K562 (cell line): ENCODE results near the gene RALB. TPM values are rescaled to one million over a fixed set of nuclear protein-coding genes. Genes with fewer than 3 reads are reported as not detected.

Experiments
- ATAC-seq: fragments of 200-7000 bp; cut with Tn5 transposase; 3 replicates; pipeline ENCODE4 v1.9.1; 2020; ENCODE audit warnings: moderate library complexity
- BruUV-seq: library from RNA; stranded (reverse); fragments of 400-500 nt; replicated peaks from 2 replicates; lab custom pipeline; 2021; lab: Mats Ljungman, UMichigan
- CTCF ChIA-PET: fragments of 300-600 bp; formaldehyde crosslinking; extraction: SDS; loops from one replicate; lab custom pipeline; 2021; ENCODE audit warnings: low intra/inter-chr PET ratio; lab: Yijun Ruan, JAX
- POLR2A ChIA-PET: fragments of 300-600, 350-650 bp; sonication (Branson Sonifier 250); formaldehyde crosslinking; extraction: SDS; loops from one replicate; lab custom pipeline; 2021; ENCODE audit warnings: antibody characterized with exemption, inconsistent platforms; lab: Yijun Ruan, JAX
- DNase-seq, 4 experiments: peaks; one replicate each; pipeline versions ENCODE4 v3.0.0 to v3.0.0-alpha.2; 2011 to 2018; ENCODE audit warnings: low spot score in 3 of 4, mixed read lengths in 3 of 4; ENCODE audit errors: extremely low read depth in 1 of 4
- FAIRE-seq: peaks from 2 replicates; lab custom pipeline; 2011; peaks lifted over from hg19 to GRCh38; lab: Jason Lieb, UNC
- H2AFZ ChIP-seq: 2 replicates; pipeline ENCODE4 v1.6.0; 2011; ENCODE audit warnings: low read depth, low read length, control low read depth, inconsistent platforms
- H3K27ac ChIP-seq: fragments of 200-600 bp; 3 replicates; pipeline ENCODE4 v1.8.0; 2011; ENCODE audit warnings: low read depth, mild to moderate bottlenecking, control low read depth, inconsistent platforms, low read length, moderate library complexity, mixed read lengths; ENCODE audit errors: extremely low read depth
- H3K27me3 ChIP-seq, 2 experiments: fragments of 300-600 bp in 1 of 2; 2 replicates in 1 of 2; 3 replicates in 1 of 2; pipeline versions ENCODE4 v1.6.0 to v1.8.0; 2011; ENCODE audit warnings: inconsistent platforms in 2 of 2, low read length in 2 of 2, mild to moderate bottlenecking in 1 of 2, mixed read lengths in 1 of 2, moderate library complexity in 1 of 2; ENCODE audit not compliant: control insufficient read depth in 2 of 2, insufficient read depth in 2 of 2
- H3K36me3 ChIP-seq: fragments of 300-600 bp; 3 replicates; pipeline ENCODE4 v1.8.0; 2011; ENCODE audit warnings: mild to moderate bottlenecking, low read length, inconsistent platforms; ENCODE audit not compliant: control insufficient read depth, insufficient read depth
- H3K4me1 ChIP-seq, 2 experiments: fragments of 200-600 bp in 1 of 2; replicated peaks in 1 of 2; 2 replicates in 1 of 2; 3 replicates in 1 of 2; pipeline versions ENCODE4 v1.5.1 to v1.8.0; 2011; ENCODE audit warnings: inconsistent platforms in 2 of 2, low read length in 2 of 2, mild to moderate bottlenecking in 1 of 2, mixed read lengths in 1 of 2, moderate library complexity in 1 of 2; ENCODE audit not compliant: control insufficient read depth in 2 of 2, insufficient read depth in 2 of 2
- H3K4me2 ChIP-seq: 2 replicates; pipeline ENCODE4 v1.6.1; 2011; ENCODE audit warnings: low read length, control low read depth, inconsistent platforms, mixed read lengths; ENCODE audit not compliant: insufficient read depth
- H3K4me3 ChIP-seq: fragments of 200-600 bp; sonication (generic), shearing (Covaris generic); 2 replicates; pipeline ENCODE4 v1.5.1; 2016; ENCODE audit warnings: control low read depth, inconsistent platforms
- H3K79me2 ChIP-seq: fragments of 200-600 bp; 3 replicates; pipeline ENCODE4 v1.8.0; 2011; ENCODE audit warnings: low read length, inconsistent platforms; ENCODE audit not compliant: control insufficient read depth, insufficient read depth
- H3K9ac ChIP-seq, 2 experiments: 2 replicates each; pipeline versions ENCODE4 v1.6.0 to v1.6.1; 2011; ENCODE audit warnings: low read depth in 2 of 2, low read length in 2 of 2, control low read depth in 1 of 2, inconsistent platforms in 1 of 2, mild to moderate bottlenecking in 1 of 2, mixed read lengths in 1 of 2; ENCODE audit not compliant: insufficient read depth in 1 of 2
- H3K9me1 ChIP-seq: one replicate; pipeline ENCODE4 v1.6.0; 2011; ENCODE audit warnings: inconsistent platforms, mild to moderate bottlenecking, low read length, moderate library complexity; ENCODE audit not compliant: control insufficient read depth, insufficient read depth
- H3K9me3 ChIP-seq: replicated peaks from 2 replicates; pipeline ENCODE4 v1.5.1; 2011; ENCODE audit warnings: low read depth, low read length, inconsistent platforms; ENCODE audit not compliant: control insufficient read depth, insufficient read depth
- H4K20me1 ChIP-seq: replicated peaks from 2 replicates; pipeline ENCODE4 v1.6.1; 2011; ENCODE audit warnings: low read length, inconsistent platforms, mixed read lengths; ENCODE audit not compliant: control insufficient read depth, insufficient read depth
- FOXJ3 ChIP-seq: sonication (generic); formaldehyde crosslinking; IDR thresholded peaks from 2 replicates; pipeline ENCODE4 v1.4.0; 2020; ENCODE audit warnings: mild to moderate bottlenecking, missing genetic modification reagents
- HDAC2 ChIP-seq: fragments of 450-650 bp; IDR thresholded peaks from 2 replicates; pipeline ENCODE4 v1.6.1; 2016; ENCODE audit warnings: mild to moderate bottlenecking
- MED1 ChIP-seq: sonication (generic); formaldehyde crosslinking; IDR thresholded peaks from 2 replicates; pipeline ENCODE4 v1.8.1; 2023; ENCODE audit warnings: missing genetic modification reagents, borderline replicate concordance
- NCOA1 ChIP-seq: fragments of 450-650 bp; IDR thresholded peaks from 2 replicates; pipeline ENCODE4 v1.6.1; 2016; ENCODE audit warnings: low read depth
- PYGO2 ChIP-seq: fragments of 450-650 bp; IDR thresholded peaks from 2 replicates; pipeline ENCODE4 v1.6.1; 2016; ENCODE audit warnings: mild to moderate bottlenecking, missing genetic modification characterization, moderate library complexity, missing compliant biosample characterization
- SRF ChIP-seq, 2 experiments: fragments of 250-450, 450-650 bp in 1 of 2; sonication (Bioruptor Pico) in 1 of 2; sonication (generic) in 1 of 2; formaldehyde crosslinking; IDR thresholded peaks; 2 replicates each; pipeline versions ENCODE4 v1.5.0 to v1.5.1; 2020 to 2022; ENCODE audit warnings: mild to moderate bottlenecking in 1 of 2, missing genetic modification reagents in 1 of 2
- ZNF707 ChIP-seq: fragments of 250-450 bp; sonication (Bioruptor Pico); conservative IDR thresholded peaks from 2 replicates; pipeline ENCODE4 v1.8.0; 2022; ENCODE audit warnings: inconsistent platforms, mild to moderate bottlenecking, moderate library complexity
- WGBS: fragments of 100-300 bp; shearing (Covaris generic); methylation state at CpG from one replicate; pipeline ENCODE4 v1.1.6; 2016; ENCODE audit warnings: low coverage, mixed read lengths; ENCODE audit not compliant: insufficient coverage; ENCODE audit errors: missing lambda C conversion rate; 5-methylcytosine and 5-hydroxymethylcytosine counted together
- in situ Hi-C: fragments of 300-500 bp; cut with MboI; formaldehyde crosslinking; loops from 4 replicates; pipeline ENCODE4 v1.15.0; 2018; ENCODE audit warnings: inconsistent platforms, mixed read lengths
- intact Hi-C: fragments of 100-400 bp; cut with micrococcal nuclease; formaldehyde crosslinking; loops from 2 replicates; pipeline ENCODE4 v1.14.2; 2022
- polyA plus RNA-seq, 8 experiments: library from polyadenylated mRNA; depleted of rRNA in 4 of 8; stranded (reverse) in 5 of 8; unstranded in 3 of 8; fragments of >200 nt; fragmentation: Nextera tagmentation in 2 of 8; fragmentation: Illumina TruSeq in 1 of 8; extraction: Ambion mirVana in 2 of 8; extraction: Trizol in 1 of 8; gene quantifications; 2 replicates each; pipeline versions ENCODE4 v1.2.1 to v1.2.3, GENCODE V29; 2011 to 2014; ENCODE audit warnings: inconsistent platforms in 1 of 8, missing spikeins in 1 of 8
- total RNA-seq, 7 experiments: library from RNA; depleted of rRNA in 6 of 7; stranded (reverse); fragments of >200 nt in 6 of 7; fragmentation: Illumina TruSeq in 2 of 7; extraction: Trizol in 2 of 7; gene quantifications; 2 replicates each; pipeline versions ENCODE4 v1.2.1 to v1.2.3, GENCODE V29; 2011 to 2021; ENCODE audit warnings: low replicate concordance in 1 of 7
- TF ChIP-seq, protein P1 (sequence below): fragments of 450-650 bp; formaldehyde crosslinking; IDR thresholded peaks from 2 replicates; pipeline ENCODE4 v1.4.0; 2020; ENCODE audit warnings: mild to moderate bottlenecking, moderate library complexity

Gene RALB
- total and polyA plus RNA-seq, 9 of the 15 experiments (the other 6 are each of a cell fraction or from before 2014, with no cell fraction given), result 14.8 to 65.6 (median 38.4) TPM

DNA sequence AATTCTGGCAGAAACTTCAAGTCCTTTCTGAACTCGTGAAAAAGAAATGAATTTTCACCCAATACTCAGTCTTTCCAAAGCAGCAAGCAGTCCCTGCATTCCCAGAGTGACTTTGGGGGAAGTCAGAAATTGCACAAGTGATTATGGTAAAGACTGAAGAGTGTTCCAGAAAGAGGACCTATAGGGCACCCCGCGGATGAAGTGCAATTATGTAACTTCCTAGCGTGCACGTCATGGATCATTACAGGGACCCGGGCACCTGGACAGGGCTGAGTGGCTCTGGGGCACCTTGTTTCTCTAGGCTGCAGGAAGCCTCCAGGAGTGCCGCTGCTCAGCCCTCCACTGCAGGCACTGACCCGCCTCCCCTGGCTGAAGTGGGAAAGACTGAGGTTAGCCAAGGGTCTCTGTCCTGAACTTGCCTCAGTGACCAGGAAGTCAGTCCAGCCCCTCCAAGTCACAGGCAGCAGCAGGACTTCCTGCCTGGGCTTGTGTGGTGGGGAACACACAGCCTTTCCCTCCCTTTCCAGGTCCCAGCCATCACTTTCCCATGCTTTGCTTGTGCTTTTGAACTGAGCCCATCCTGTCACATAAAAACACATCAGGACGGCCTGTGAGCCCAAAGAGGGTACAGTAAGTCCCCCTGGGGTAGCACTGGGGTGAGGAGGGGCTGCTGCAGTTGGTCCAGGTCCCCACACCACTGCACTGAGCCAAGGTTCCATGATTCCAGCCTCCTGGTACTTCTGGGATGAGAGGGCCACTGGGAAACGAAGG is 49.2 kb upstream of the RALB start:
- Histone ChIP-seq H3K27me3 (peaks cover 3 to 19% of the 10 kb centered on the region in 2 experiments; a peak in 4 of 5 replicates), H3K4me2 (no peak overlapping the region)
- DNase-seq, result peak in 1 of 4 experiments; percentile 3
- TF ChIP-seq ZNF707, result no peak
- no peak for TF ChIP-seq HDAC2
- TF ChIP-seq NCOA1, result no peak
- TF ChIP-seq, protein P1, sequence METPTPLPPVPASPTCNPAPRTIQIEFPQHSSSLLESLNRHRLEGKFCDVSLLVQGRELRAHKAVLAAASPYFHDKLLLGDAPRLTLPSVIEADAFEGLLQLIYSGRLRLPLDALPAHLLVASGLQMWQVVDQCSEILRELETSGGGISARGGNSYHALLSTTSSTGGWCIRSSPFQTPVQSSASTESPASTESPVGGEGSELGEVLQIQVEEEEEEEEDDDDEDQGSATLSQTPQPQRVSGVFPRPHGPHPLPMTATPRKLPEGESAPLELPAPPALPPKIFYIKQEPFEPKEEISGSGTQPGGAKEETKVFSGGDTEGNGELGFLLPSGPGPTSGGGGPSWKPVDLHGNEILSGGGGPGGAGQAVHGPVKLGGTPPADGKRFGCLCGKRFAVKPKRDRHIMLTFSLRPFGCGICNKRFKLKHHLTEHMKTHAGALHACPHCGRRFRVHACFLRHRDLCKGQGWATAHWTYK (CRISPR knock-in tag), result no peak
- TF ChIP-seq PYGO2, result no peak
- no peak for TF ChIP-seq FOXJ3 (CRISPR knock-in tag)
- TF ChIP-seq MED1 (CRISPR knock-in tag), result no peak
- TF ChIP-seq SRF (CRISPR knock-in tag; IDR thresholded peaks at IDR 0.05), result no peak
- TF ChIP-seq, all 486 proteins: peak for 0
- BruUV-seq, result no TSS peak
- ATAC-seq, result peak; percentile 10
- POLR2A ChIA-PET, result interaction anchor here (0.6 to 1.9 kb wide), 3 partner anchors 11 to 144 kb away, joined by 3 to 6 read pairs (median 3); no protein-coding TSS in a partner anchor
- Histone ChIP-seq H3K9ac (no peak overlapping the region), H4K20me1 (0 out of 2 replicates have a peak, but pooled peaks cover 5% of the 10 kb centered on the region), H2AFZ (peak overlapping the region; percentile 14; the same call in 1 of the 2 replicates), H3K4me1 (peaks cover 0 to 9% of the 10 kb centered on the region in 2 experiments; a peak in 2 of 5 replicates), H3K9me3 (no peaks in the 10 kb centered on the region), H3K27ac (no peak overlapping the region), H3K36me3 (no peaks in the 10 kb centered on the region), H3K79me2 (no peaks in the 10 kb centered on the region), H3K9me1 (no peaks in the 10 kb centered on the region), H3K4me3 (no peak overlapping the region)
- FAIRE-seq, result no peak
- CTCF ChIA-PET, result interaction anchor here (0.6 to 1.0 kb wide), 2 partner anchors 109 to 110 kb away, joined by 3 read pairs; no protein-coding TSS in a partner anchor
- WGBS, result 9% methylated on average over 10 of the region's 10 CpGs
- in situ Hi-C loops, result no loop called here
- intact Hi-C loops, result no loop called here
